HepG2 (cell line): Measurements from ENCODE around the gene TUBA4A. TPM values are rescaled to one million over a fixed set of nuclear protein-coding genes. Genes with fewer than 3 reads are reported as not detected.

Source experiments
- HCFC1 ChIP-seq: fragments of 150-350 bp; IDR thresholded peaks from 2 replicates; pipeline ENCODE4 v1.6.1; 2014; ENCODE audit warnings: low read depth, low read length
- SALL1 ChIP-seq: sonication (generic); formaldehyde crosslinking; IDR thresholded peaks from 2 replicates; pipeline ENCODE4 v1.8.0; 2022; ENCODE audit warnings: mild to moderate bottlenecking, missing genetic modification reagents
- TBP ChIP-seq: sonication (generic); formaldehyde crosslinking; IDR thresholded peaks from 2 replicates; pipeline ENCODE4 v1.5.0; 2020; ENCODE audit warnings: missing genetic modification reagents
- ZNF460 ChIP-seq: sonication (generic); formaldehyde crosslinking; IDR thresholded peaks from 2 replicates; pipeline ENCODE4 v1.5.1; 2020; ENCODE audit warnings: missing genetic modification reagents, mild to moderate bottlenecking, borderline replicate concordance
- ZNF7 ChIP-seq: IDR thresholded peaks from 2 replicates; pipeline ENCODE4 v1.6.1; 2016; ENCODE audit warnings: missing biosample characterization, missing genetic modification reagents
- ZNF703 ChIP-seq: sonication (generic); formaldehyde crosslinking; IDR thresholded peaks from 2 replicates; pipeline ENCODE4 v1.5.1; 2020; ENCODE audit warnings: missing genetic modification reagents, mild to moderate bottlenecking, moderate library complexity, borderline replicate concordance
- ZNF83 ChIP-seq: sonication (generic); formaldehyde crosslinking; IDR thresholded peaks from 2 replicates; pipeline ENCODE4 v1.4.0; 2020; ENCODE audit warnings: missing genetic modification reagents, mild to moderate bottlenecking, borderline replicate concordance
- polyA plus RNA-seq, 8 experiments: library from polyadenylated mRNA; depleted of rRNA in 3 of 8; stranded (reverse) in 7 of 8; unstranded in 1 of 8; fragments of >200 nt; fragmentation: Illumina TruSeq in 4 of 8; extraction: Trizol in 4 of 8; gene quantifications; 2 replicates each; pipeline versions ENCODE4 v1.2.1 to v1.2.3, GENCODE V29; 2011 to 2016; ENCODE audit warnings: low read depth in 4 of 8, missing spikeins in 1 of 8, mixed read lengths in 1 of 8; ENCODE audit not compliant: insufficient read depth in 1 of 8
- total RNA-seq, 5 experiments: library from RNA; depleted of rRNA; stranded (reverse); fragments of >200 nt; fragmentation: Illumina TruSeq; extraction: Trizol; gene quantifications; 2 replicates each; pipeline ENCODE4 v1.2.3, GENCODE V29; 2016; ENCODE audit warnings: low read depth in 1 of 5
- TF ChIP-seq, protein P1 (sequence below): sonication (generic); formaldehyde crosslinking; IDR thresholded peaks from 2 replicates; pipeline ENCODE4 v1.4.0; 2020; ENCODE audit warnings: missing genetic modification reagents, mild to moderate bottlenecking, borderline replicate concordance
- TF ChIP-seq, protein P2 (sequence below): sonication (generic); formaldehyde crosslinking; IDR thresholded peaks from 2 replicates; pipeline ENCODE4 v1.4.0; 2020; ENCODE audit warnings: missing genetic modification reagents
- TF ChIP-seq, protein P3 (sequence below): sonication (generic); formaldehyde crosslinking; IDR thresholded peaks from 2 replicates; pipeline ENCODE4 v1.8.0; 2022; ENCODE audit warnings: mild to moderate bottlenecking, missing genetic modification reagents, moderate library complexity
- TF ChIP-seq, protein P4 (sequence below): sonication (generic); formaldehyde crosslinking; IDR thresholded peaks from 2 replicates; pipeline ENCODE4 v1.4.0; 2020; ENCODE audit warnings: missing genetic modification reagents
- TF ChIP-seq, protein P5 (sequence below): sonication (generic); formaldehyde crosslinking; IDR thresholded peaks from 2 replicates; pipeline ENCODE4 v1.4.0; 2020; ENCODE audit warnings: missing genetic modification reagents
- TF ChIP-seq, protein P6 (sequence below): sonication (generic); formaldehyde crosslinking; IDR thresholded peaks from 2 replicates; pipeline ENCODE4 v1.8.0; 2022; ENCODE audit warnings: missing genetic modification reagents, mild to moderate bottlenecking, borderline replicate concordance

TUBA4A gene
- total and polyA plus RNA-seq, 2 of the 13 experiments (the other 11 are each of a cell fraction or from before 2014, with no cell fraction given): 1.3 to 12.7 TPM

DNA sequence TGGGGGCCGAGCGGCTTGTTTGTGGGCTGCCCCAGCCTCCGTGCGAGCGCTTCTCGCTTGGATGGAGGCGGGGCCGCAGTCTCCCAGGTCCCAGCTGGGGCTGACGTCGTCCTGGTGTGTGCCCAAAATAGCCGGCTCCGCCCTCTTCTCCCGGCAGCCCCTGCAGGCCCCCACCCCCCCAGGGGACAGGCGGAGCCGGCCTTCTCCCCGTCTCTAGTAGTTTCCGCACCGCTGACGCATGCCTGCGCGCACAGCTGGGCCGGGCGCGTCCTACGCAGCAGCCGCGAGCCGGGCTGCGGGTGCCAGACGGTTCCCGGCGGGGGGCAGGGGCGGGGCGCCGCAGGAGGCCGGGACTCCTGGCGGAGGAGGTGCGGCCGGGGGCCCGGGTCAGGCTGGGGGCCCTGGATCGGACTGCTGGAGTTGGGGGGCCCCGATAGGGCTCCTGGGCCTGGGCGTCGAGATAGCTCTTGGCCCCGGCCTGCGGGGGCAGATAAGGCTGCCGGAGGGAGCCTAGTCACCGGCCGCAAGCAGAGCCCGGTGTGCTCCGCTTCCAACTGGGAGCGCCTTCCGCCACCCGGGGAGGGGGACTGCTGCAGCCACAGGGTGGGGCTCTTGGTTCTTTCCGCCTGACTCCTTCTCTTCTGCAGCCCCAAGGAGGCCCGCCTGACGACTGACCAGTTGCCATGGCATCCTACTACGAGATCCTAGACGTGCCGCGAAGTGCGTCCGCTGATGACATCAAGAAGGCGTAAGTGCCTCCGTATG lies 25.6 kb upstream of the TUBA4A start, which contains the start of gene DNAJB2 (continued):
- TF ChIP-seq, protein P1, sequence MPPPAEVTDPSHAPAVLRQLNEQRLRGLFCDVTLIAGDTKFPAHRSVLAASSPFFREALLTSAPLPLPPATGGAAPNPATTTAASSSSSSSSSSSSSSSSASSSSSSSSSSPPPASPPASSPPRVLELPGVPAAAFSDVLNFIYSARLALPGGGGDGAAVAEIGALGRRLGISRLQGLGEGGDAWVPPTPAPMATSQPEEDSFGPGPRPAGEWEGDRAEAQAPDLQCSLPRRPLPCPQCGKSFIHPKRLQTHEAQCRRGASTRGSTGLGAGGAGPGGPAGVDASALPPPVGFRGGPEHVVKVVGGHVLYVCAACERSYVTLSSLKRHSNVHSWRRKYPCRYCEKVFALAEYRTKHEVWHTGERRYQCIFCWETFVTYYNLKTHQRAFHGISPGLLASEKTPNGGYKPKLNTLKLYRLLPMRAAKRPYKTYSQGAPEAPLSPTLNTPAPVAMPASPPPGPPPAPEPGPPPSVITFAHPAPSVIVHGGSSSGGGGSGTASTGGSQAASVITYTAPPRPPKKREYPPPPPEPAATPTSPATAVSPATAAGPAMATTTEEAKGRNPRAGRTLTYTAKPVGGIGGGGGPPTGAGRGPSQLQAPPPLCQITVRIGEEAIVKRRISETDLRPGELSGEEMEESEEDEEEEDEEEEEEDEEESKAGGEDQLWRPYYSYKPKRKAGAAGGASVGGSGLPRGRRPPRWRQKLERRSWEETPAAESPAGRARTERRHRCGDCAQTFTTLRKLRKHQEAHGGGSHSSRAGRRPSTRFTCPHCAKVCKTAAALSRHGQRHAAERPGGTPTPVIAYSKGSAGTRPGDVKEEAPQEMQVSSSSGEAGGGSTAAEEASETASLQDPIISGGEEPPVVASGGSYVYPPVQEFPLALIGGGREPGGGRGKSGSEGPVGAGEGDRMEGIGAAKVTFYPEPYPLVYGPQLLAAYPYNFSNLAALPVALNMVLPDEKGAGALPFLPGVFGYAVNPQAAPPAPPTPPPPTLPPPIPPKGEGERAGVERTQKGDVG: no peak
- TF ChIP-seq, protein P2, sequence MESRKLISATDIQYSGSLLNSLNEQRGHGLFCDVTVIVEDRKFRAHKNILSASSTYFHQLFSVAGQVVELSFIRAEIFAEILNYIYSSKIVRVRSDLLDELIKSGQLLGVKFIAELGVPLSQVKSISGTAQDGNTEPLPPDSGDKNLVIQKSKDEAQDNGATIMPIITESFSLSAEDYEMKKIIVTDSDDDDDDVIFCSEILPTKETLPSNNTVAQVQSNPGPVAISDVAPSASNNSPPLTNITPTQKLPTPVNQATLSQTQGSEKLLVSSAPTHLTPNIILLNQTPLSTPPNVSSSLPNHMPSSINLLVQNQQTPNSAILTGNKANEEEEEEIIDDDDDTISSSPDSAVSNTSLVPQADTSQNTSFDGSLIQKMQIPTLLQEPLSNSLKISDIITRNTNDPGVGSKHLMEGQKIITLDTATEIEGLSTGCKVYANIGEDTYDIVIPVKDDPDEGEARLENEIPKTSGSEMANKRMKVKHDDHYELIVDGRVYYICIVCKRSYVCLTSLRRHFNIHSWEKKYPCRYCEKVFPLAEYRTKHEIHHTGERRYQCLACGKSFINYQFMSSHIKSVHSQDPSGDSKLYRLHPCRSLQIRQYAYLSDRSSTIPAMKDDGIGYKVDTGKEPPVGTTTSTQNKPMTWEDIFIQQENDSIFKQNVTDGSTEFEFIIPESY (CRISPR knock-in tag): no peak; the same call in none of the 2 replicates
- TF ChIP-seq SALL1: peak; percentile 92
- TF ChIP-seq, protein P3, sequence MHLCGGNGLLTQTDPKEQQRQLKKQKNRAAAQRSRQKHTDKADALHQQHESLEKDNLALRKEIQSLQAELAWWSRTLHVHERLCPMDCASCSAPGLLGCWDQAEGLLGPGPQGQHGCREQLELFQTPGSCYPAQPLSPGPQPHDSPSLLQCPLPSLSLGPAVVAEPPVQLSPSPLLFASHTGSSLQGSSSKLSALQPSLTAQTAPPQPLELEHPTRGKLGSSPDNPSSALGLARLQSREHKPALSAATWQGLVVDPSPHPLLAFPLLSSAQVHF (CRISPR knock-in tag): no peak
- TF ChIP-seq, protein P4, sequence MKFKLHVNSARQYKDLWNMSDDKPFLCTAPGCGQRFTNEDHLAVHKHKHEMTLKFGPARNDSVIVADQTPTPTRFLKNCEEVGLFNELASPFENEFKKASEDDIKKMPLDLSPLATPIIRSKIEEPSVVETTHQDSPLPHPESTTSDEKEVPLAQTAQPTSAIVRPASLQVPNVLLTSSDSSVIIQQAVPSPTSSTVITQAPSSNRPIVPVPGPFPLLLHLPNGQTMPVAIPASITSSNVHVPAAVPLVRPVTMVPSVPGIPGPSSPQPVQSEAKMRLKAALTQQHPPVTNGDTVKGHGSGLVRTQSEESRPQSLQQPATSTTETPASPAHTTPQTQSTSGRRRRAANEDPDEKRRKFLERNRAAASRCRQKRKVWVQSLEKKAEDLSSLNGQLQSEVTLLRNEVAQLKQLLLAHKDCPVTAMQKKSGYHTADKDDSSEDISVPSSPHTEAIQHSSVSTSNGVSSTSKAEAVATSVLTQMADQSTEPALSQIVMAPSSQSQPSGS (CRISPR knock-in tag): peak; percentile 99
- TF ChIP-seq TBP (CRISPR knock-in tag): no peak
- TF ChIP-seq HCFC1: peak; percentile 36; the same call in 1 of the 2 replicates
- TF ChIP-seq ZNF703 (CRISPR knock-in tag): 0 out of 2 replicates have a peak, but pooled peaks have one; percentile 35
- TF ChIP-seq, protein P5, sequence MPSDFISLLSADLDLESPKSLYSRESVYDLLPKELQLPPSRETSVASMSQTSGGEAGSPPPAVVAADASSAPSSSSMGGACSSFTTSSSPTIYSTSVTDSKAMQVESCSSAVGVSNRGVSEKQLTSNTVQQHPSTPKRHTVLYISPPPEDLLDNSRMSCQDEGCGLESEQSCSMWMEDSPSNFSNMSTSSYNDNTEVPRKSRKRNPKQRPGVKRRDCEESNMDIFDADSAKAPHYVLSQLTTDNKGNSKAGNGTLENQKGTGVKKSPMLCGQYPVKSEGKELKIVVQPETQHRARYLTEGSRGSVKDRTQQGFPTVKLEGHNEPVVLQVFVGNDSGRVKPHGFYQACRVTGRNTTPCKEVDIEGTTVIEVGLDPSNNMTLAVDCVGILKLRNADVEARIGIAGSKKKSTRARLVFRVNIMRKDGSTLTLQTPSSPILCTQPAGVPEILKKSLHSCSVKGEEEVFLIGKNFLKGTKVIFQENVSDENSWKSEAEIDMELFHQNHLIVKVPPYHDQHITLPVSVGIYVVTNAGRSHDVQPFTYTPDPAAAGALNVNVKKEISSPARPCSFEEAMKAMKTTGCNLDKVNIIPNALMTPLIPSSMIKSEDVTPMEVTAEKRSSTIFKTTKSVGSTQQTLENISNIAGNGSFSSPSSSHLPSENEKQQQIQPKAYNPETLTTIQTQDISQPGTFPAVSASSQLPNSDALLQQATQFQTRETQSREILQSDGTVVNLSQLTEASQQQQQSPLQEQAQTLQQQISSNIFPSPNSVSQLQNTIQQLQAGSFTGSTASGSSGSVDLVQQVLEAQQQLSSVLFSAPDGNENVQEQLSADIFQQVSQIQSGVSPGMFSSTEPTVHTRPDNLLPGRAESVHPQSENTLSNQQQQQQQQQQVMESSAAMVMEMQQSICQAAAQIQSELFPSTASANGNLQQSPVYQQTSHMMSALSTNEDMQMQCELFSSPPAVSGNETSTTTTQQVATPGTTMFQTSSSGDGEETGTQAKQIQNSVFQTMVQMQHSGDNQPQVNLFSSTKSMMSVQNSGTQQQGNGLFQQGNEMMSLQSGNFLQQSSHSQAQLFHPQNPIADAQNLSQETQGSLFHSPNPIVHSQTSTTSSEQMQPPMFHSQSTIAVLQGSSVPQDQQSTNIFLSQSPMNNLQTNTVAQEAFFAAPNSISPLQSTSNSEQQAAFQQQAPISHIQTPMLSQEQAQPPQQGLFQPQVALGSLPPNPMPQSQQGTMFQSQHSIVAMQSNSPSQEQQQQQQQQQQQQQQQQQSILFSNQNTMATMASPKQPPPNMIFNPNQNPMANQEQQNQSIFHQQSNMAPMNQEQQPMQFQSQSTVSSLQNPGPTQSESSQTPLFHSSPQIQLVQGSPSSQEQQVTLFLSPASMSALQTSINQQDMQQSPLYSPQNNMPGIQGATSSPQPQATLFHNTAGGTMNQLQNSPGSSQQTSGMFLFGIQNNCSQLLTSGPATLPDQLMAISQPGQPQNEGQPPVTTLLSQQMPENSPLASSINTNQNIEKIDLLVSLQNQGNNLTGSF (CRISPR knock-in tag): peak; percentile 71; the same call in 1 of the 2 replicates
- 0 out of 2 replicates have a peak, but pooled peaks have one; percentile 11 for TF ChIP-seq ZNF7 (CRISPR knock-in tag)
- TF ChIP-seq, protein P6, sequence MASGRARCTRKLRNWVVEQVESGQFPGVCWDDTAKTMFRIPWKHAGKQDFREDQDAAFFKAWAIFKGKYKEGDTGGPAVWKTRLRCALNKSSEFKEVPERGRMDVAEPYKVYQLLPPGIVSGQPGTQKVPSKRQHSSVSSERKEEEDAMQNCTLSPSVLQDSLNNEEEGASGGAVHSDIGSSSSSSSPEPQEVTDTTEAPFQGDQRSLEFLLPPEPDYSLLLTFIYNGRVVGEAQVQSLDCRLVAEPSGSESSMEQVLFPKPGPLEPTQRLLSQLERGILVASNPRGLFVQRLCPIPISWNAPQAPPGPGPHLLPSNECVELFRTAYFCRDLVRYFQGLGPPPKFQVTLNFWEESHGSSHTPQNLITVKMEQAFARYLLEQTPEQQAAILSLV (CRISPR knock-in tag): peak; percentile 88; the same call in 1 of the 2 replicates
- no peak for TF ChIP-seq ZNF83
- no peak for TF ChIP-seq ZNF460 (CRISPR knock-in tag)
